GM18867 (cell line): Measurements from ENCODE around the gene ACAP2.
"Not testable (repeated sequence)": the region's sequence is repeated elsewhere in the genome, so short reads cannot be mapped to it uniquely, and the experiment has no call there.

Source experiments
- ATAC-seq: cut with Tn5 transposase; IDR thresholded peaks from one replicate; pipeline ENCODE4 v1.9.1; 2021; ENCODE audit warnings: mild to moderate bottlenecking, moderate library complexity; ENCODE audit not compliant: unreplicated experiment

Gene ACAP2

GRCh38 chr3:195249057-195249770, 193.6 kb downstream of the ACAP2 start:
- no peak for ATAC-seq

- ATAC-seq = no peak
Measured at GRCh38 chr3:195248281-195248680, 194.5 kb downstream of the ACAP2 start.

- no peak for ATAC-seq
Measured at GRCh38 chr3:195247863-195248189, 195.0 kb downstream of the ACAP2 start.

GRCh38 chr3:195247086-195247862, 195.5 kb downstream of the ACAP2 start:
- no peak for ATAC-seq

GRCh38 chr3:195246581-195246995, 196.2 kb downstream of the ACAP2 start:
- ATAC-seq = no peak

GRCh38 chr3:195245531-195245951, 197.3 kb downstream of the ACAP2 start:
- no peak for ATAC-seq

GRCh38 chr3:195241592-195242355, 201.0 kb downstream of the ACAP2 start:
- no peak for ATAC-seq

GRCh38 chr3:195240939-195241338, 201.9 kb downstream of the ACAP2 start:
- no peak for ATAC-seq

- no peak for ATAC-seq
Measured at GRCh38 chr3:195240171-195240701, 202.6 kb downstream of the ACAP2 start.

- ATAC-seq = no peak
Measured at GRCh38 chr3:195239121-195239520, 203.7 kb downstream of the ACAP2 start.

GRCh38 chr3:195238586-195239118, 204.2 kb downstream of the ACAP2 start:
- ATAC-seq = no peak

- ATAC-seq = no peak
Measured at GRCh38 chr3:195238081-195238571, 204.7 kb downstream of the ACAP2 start.

- ATAC-seq = no peak
Measured at GRCh38 chr3:195236801-195237570, 205.8 kb downstream of the ACAP2 start.

- no peak for ATAC-seq
Measured at GRCh38 chr3:195236076-195236798, 206.6 kb downstream of the ACAP2 start.

- ATAC-seq = no peak
Measured at GRCh38 chr3:195230244-195230643, 212.6 kb downstream of the ACAP2 start.

GRCh38 chr3:195228886-195229285, 213.9 kb downstream of the ACAP2 start:
- not testable (repeated sequence) for ATAC-seq

- ATAC-seq = no peak
Measured at GRCh38 chr3:195227871-195228270, 214.9 kb downstream of the ACAP2 start.

GRCh38 chr3:195226900-195227447, 215.8 kb downstream of the ACAP2 start:
- no peak for ATAC-seq

GRCh38 chr3:195226445-195226844, 216.4 kb downstream of the ACAP2 start:
- no peak for ATAC-seq
